HEK293T (cell line): ENCODE measurements around the gene POGZ.

ENCODE experiments used
- BHLHE40 ChIP-seq: fragments of 450-650 bp; IDR thresholded peaks from 2 replicates; pipeline ENCODE4 v1.6.1; 2016; ENCODE audit warnings: mild to moderate bottlenecking, moderate library complexity, borderline replicate concordance
- ELF4 ChIP-seq: fragments of 450-650 bp; IDR thresholded peaks from 2 replicates; pipeline ENCODE4 v1.6.1; 2017; ENCODE audit warnings: antibody characterized with exemption
- NFRKB ChIP-seq: fragments of 450-650 bp; IDR thresholded peaks from 2 replicates; pipeline ENCODE4 v1.6.1; 2016; ENCODE audit warnings: mild to moderate bottlenecking, moderate library complexity
- SUZ12 ChIP-seq: fragments of 450-650 bp; IDR thresholded peaks from 2 replicates; pipeline ENCODE4 v1.6.1; 2016; ENCODE audit warnings: mild to moderate bottlenecking

GRCh38 chr1:151457911-151458801 is 1.1 kb downstream of the POGZ start:
- TF ChIP-seq SUZ12 (no peak), ELF4 (0 out of 2 replicates have a peak, but pooled peaks have one; percentile 33), NFRKB (peak; percentile 89), BHLHE40 (no peak)
